Fibroblast of the aortic adventitia (primary cell): ENCODE results near the gene LIPC. TPM values are rescaled to one million over a fixed set of nuclear protein-coding genes. Genes with fewer than 3 reads are reported as not detected.

Experiments
- DNase-seq: peaks from one replicate; pipeline ENCODE4 v3.0.0-alpha.2; 2010; ENCODE audit warnings: low read depth
- H3K4me3 ChIP-seq: 2 replicates; pipeline ENCODE4 v1.5.1; 2011; ENCODE audit warnings: low read depth, mild to moderate bottlenecking, control low read depth, low read length, moderate library complexity
- CTCF ChIP-seq: IDR thresholded peaks from 2 replicates; pipeline ENCODE4 v1.5.1; 2011; ENCODE audit warnings: mild to moderate bottlenecking, low read length, control low read depth, inconsistent platforms; ENCODE audit not compliant: insufficient read depth
- total RNA-seq: library from RNA; depleted of rRNA; stranded (reverse); fragments of >200 nt; gene quantifications from 2 replicates; pipeline ENCODE4 v1.2.3, GENCODE V29; 2012; ENCODE audit warnings: low replicate concordance

LIPC gene
- total RNA-seq, 1 donor: 0.90 TPM

GRCh38 chr15:58546635-58547627 is 115.1 kb downstream of the LIPC start:
- no peak for TF ChIP-seq CTCF
- no peak overlapping the region for H3K4me3 ChIP-seq
- DNase-seq: peak; percentile 94

GRCh38 chr15:58547628-58548307 is 116.0 kb downstream of the LIPC start:
- no peak for DNase-seq
- no peak for TF ChIP-seq CTCF

GRCh38 chr15:58548308-58549012 is 116.7 kb downstream of the LIPC start:
- no peak for DNase-seq
- no peak for TF ChIP-seq CTCF
- no peak overlapping the region for H3K4me3 ChIP-seq

More at GRCh38 chr15:58547628-58548307, 116.0 kb downstream of the LIPC start:
- no peak overlapping the region for H3K4me3 ChIP-seq

- no peak overlapping the region for H3K4me3 ChIP-seq
- DNase-seq: peak; percentile 16
Observed at GRCh38 chr15:58549013-58549784, 117.4 kb downstream of the LIPC start.

GRCh38 chr15:58549785-58550074 is 117.9 kb downstream of the LIPC start:
- DNase-seq: no peak
- TF ChIP-seq CTCF: no peak
- H3K4me3 ChIP-seq: no peak overlapping the region

More at GRCh38 chr15:58549013-58549784, 117.4 kb downstream of the LIPC start:
- no peak for TF ChIP-seq CTCF

- DNase-seq: no peak
- H3K4me3 ChIP-seq: no peak overlapping the region
- TF ChIP-seq CTCF: no peak
Observed at GRCh38 chr15:58551084-58551763, 119.4 kb downstream of the LIPC start.
